Upper lobe of left lung (tissue), 6 donors: ENCODE results near the gene NHS. TPM values are rescaled to one million over a fixed set of nuclear protein-coding genes. Genes with fewer than 3 reads are reported as not detected.

Experiments
- ATAC-seq, 2 donors: fragments of 200-7000 bp; cut with Tn5 transposase; one replicate each; pipeline ENCODE4 v1.9.1; 2022; ENCODE audit warnings: mild to moderate bottlenecking in 2 of 2, moderate library complexity in 2 of 2; ENCODE audit not compliant: low FRiP score in 2 of 2
- DNase-seq, 2 donors: peaks; one replicate each; pipeline ENCODE4 v3.0.0-alpha.2; 2019 to 2020
- H3K27ac ChIP-seq, 4 donors: fragments of 200-600 bp; sonication (generic); one replicate each; pipeline ENCODE4 v1.5.1; 2016 to 2019
- H3K27me3 ChIP-seq, 4 donors: fragments of 200-600 bp; sonication (generic); one replicate each; pipeline ENCODE4 v1.5.1; 2017 to 2019
- H3K36me3 ChIP-seq, 4 donors: fragments of 200-600 bp; sonication (generic); one replicate each; pipeline ENCODE4 v1.5.1; 2016 to 2019
- H3K4me1 ChIP-seq, 4 donors: fragments of 200-600 bp; sonication (generic); one replicate each; pipeline ENCODE4 v1.5.1; 2018 to 2019
- H3K4me3 ChIP-seq, 4 donors: fragments of 200-600 bp; sonication (generic); one replicate each; pipeline ENCODE4 v1.5.1; 2017 to 2019; ENCODE audit warnings: mild to moderate bottlenecking in 2 of 4, moderate library complexity in 1 of 4
- H3K9me3 ChIP-seq, 4 donors: fragments of 200-600 bp; sonication (generic); one replicate each; pipeline ENCODE4 v1.5.1; 2018 to 2019
- EP300 ChIP-seq, 4 donors: sonication (generic); formaldehyde crosslinking; IDR thresholded peaks; one replicate each; pipeline ENCODE4 v1.5.1; 2017; ENCODE audit warnings: antibody characterized with exemption in 4 of 4, control low read depth in 2 of 4
- POLR2A ChIP-seq, 4 donors: fragments of 450-650 bp; IDR thresholded peaks; one replicate each; pipeline ENCODE4 v1.5.1; 2016 to 2017; ENCODE audit warnings: antibody characterized with exemption in 4 of 4, mild to moderate bottlenecking in 2 of 4
- POLR2AphosphoS5 ChIP-seq, 2 donors: sonication (generic); formaldehyde crosslinking; IDR thresholded peaks; one replicate each; pipeline ENCODE4 v1.5.1; 2017; ENCODE audit warnings: antibody characterized with exemption in 2 of 2
- WGBS, 2 donors: methylation state at CpG; one replicate each; pipeline ENCODE4 v1.1.5; 2017 to 2018; 5-methylcytosine and 5-hydroxymethylcytosine counted together
- total RNA-seq, 6 donors: library from RNA; depleted of rRNA in 4 of 6; stranded (reverse); fragments of >200 nt in 4 of 6; gene quantifications; one replicate each; pipeline versions ENCODE4 v1.1.0 to v1.2.1, GENCODE V29; 2016 to 2021
- TF ChIP-seq, protein P1 (sequence below), 6 experiments: fragments of 450-650 bp in 4 of 6; fragments of 200-600 bp in 2 of 6; sonication (generic) in 2 of 6; IDR thresholded peaks; one replicate each; pipeline ENCODE4 v1.5.1; 2016 to 2019; ENCODE audit warnings: antibody characterized with exemption in 6 of 6
- donor health status: DM: no; HTN: no; CAD: no; lungs with moderate emphysema.
- donor health status: DM: no; HTN: yes; CAD: no; lungs with severe emphysema.

Gene NHS
- total RNA-seq, 6 donors from 2014 or later = 0.46 to 6.3 (median 2.4) TPM

DNA sequence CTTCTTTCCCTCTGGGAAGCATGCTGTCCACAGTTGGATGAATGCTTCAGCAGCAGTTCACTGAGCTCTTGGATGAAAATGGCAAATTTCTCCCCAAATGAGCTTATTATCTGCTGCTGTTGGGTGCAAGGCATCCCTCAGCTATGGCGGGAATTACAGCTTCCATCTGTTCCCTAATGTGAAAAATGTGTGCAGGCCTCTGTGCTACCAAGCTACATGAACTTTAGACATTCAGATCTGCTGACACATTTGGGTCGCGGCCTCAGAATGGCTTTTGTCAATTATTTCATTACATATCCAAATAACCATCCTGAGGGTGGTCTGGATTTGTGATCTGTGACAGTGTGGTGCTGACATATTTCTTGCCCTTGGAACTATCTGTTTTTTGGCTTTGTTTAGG is 242.8 kb downstream of the NHS start:
- H3K27ac ChIP-seq = no peak overlapping the region
- TF ChIP-seq POLR2AphosphoS5 (IDR thresholded peaks at IDR 0.05) = no peak
- TF ChIP-seq POLR2A (IDR thresholded peaks at IDR 0.05) = no peak
- TF ChIP-seq EP300 (IDR thresholded peaks at IDR 0.05) = no peak
- TF ChIP-seq, protein P1, sequence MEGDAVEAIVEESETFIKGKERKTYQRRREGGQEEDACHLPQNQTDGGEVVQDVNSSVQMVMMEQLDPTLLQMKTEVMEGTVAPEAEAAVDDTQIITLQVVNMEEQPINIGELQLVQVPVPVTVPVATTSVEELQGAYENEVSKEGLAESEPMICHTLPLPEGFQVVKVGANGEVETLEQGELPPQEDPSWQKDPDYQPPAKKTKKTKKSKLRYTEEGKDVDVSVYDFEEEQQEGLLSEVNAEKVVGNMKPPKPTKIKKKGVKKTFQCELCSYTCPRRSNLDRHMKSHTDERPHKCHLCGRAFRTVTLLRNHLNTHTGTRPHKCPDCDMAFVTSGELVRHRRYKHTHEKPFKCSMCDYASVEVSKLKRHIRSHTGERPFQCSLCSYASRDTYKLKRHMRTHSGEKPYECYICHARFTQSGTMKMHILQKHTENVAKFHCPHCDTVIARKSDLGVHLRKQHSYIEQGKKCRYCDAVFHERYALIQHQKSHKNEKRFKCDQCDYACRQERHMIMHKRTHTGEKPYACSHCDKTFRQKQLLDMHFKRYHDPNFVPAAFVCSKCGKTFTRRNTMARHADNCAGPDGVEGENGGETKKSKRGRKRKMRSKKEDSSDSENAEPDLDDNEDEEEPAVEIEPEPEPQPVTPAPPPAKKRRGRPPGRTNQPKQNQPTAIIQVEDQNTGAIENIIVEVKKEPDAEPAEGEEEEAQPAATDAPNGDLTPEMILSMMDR (IDR thresholded peaks at IDR 0.05) = no peak
- no peaks in the 10 kb centered on the region for H3K4me1 ChIP-seq
- DNase-seq (no peak), ATAC-seq (no peak)
- no peaks in the 10 kb centered on the region for H3K9me3 ChIP-seq
- no peaks in the 10 kb centered on the region for H3K27me3 ChIP-seq
- H3K4me3 ChIP-seq = no peak overlapping the region
- no peaks in the 10 kb centered on the region for H3K36me3 ChIP-seq
- WGBS, 2 donors = 66 to 85% methylated on average over 2 to 3 of the region's 3 CpGs

DNA sequence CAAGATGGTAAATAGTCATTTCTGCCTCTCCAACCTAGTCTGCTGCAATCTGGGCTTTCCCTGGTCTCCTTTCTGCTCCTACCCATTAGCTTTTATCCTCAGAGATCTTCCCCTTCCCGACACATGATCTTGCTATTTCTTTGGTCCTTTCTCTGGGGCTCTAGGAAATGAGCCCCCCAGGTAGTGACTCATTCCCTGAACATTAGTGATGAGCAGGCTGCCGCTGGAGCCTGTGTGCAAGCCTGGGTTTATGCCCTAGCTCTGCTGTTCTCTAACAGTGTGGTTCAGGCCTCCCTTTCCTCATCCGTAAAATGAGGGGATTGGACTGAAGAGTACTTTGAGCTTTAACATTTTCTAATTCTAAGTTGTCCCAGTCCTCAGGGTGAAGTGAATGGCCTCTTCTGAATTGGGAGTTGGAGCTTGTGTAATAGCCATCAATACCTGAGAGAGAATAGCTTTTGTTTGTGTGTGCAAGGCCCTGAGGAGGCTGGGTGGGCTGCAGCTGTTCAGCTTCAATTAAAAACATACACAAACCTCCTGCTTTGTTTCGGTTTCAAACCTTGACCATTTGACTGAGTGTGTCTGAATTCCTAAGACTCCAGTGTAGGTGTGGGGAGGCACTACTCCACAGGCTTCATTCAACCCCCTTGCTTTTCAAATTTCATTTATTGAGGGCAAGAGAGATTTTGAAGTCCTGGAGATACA is 246.7 kb downstream of the NHS start:
- H3K4me1 ChIP-seq = no peaks in the 10 kb centered on the region
- DNase-seq (no peak), ATAC-seq (no peak)
- H3K36me3 ChIP-seq = no peaks in the 10 kb centered on the region
- no peaks in the 10 kb centered on the region for H3K27me3 ChIP-seq
- no peaks in the 10 kb centered on the region for H3K9me3 ChIP-seq
- 79 to 97% methylated on average over 3 to 4 of the region's 4 CpGs for WGBS, 2 donors
- H3K27ac ChIP-seq = no peak overlapping the region
- H3K4me3 ChIP-seq = no peak overlapping the region
- TF ChIP-seq EP300 (IDR thresholded peaks at IDR 0.05) (no peak), POLR2A (IDR thresholded peaks at IDR 0.05) (no peak)

DNA sequence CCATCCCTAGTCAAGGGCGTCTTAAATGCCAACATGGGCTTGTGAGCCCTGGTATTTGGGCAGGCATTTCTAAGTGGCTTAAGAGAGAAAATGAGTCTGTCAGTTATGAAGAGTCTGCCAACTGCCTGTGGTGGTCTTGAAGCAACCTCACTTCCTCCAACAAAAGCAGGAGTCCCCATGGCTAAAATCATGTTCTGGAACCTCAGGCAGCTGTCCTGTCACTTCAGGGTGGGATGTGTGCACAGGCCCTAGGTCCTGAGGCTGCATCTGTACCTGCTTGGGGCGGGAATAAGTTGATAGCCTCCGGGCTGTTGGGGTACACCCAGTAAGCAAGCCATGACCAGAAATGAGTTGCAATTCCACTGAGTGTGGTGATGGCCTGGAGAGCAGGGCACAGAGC is 247.3 kb downstream of the NHS start:
- no peak for DNase-seq
- H3K4me3 ChIP-seq = no peak overlapping the region
- no peak overlapping the region for H3K27ac ChIP-seq
- H3K36me3 ChIP-seq = no peaks in the 10 kb centered on the region
- H3K4me1 ChIP-seq = no peaks in the 10 kb centered on the region
- no peak for TF ChIP-seq POLR2A (IDR thresholded peaks at IDR 0.05)
- no peak for TF ChIP-seq POLR2AphosphoS5 (IDR thresholded peaks at IDR 0.05)
- TF ChIP-seq EP300 (IDR thresholded peaks at IDR 0.05) = no peak
- TF ChIP-seq, protein P1 (IDR thresholded peaks at IDR 0.05) = no peak
- ATAC-seq = no peak
- 86% methylated on average over 3 of the region's 3 CpGs; no CpG with 5 or more reads in 1 of the 2 donors for WGBS, 2 donors
- H3K9me3 ChIP-seq = no peaks in the 10 kb centered on the region
- no peaks in the 10 kb centered on the region for H3K27me3 ChIP-seq

DNA sequence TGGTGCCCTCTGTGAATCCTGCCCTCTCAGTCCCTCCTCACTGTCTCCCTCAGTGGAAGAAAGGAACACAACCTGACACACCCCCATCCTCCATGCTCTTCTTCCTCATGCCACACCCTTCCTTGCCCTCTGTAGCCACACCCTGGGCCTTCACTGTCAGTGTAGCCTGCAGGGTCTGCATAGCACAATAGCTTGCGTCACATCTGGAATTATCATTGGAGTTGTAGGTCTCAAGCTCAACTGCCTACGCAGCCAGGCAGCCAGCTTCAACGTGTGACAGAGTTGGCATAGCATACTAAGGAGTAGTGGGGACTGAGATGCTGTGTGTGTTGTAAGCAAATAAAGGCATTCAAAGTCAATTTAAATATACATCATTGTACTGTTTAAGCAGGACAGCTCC is 248.8 kb downstream of the NHS start:
- TF ChIP-seq, protein P1 (IDR thresholded peaks at IDR 0.05) = no peak
- TF ChIP-seq POLR2AphosphoS5 (IDR thresholded peaks at IDR 0.05) (no peak), EP300 (IDR thresholded peaks at IDR 0.05) (no peak), POLR2A (IDR thresholded peaks at IDR 0.05) (no peak)
- DNase-seq = no peak
- Histone ChIP-seq H3K27me3 (no peaks in the 10 kb centered on the region), H3K27ac (no peak overlapping the region), H3K4me1 (no peaks in the 10 kb centered on the region), H3K9me3 (no peaks in the 10 kb centered on the region), H3K4me3 (no peak overlapping the region), H3K36me3 (no peaks in the 10 kb centered on the region)
- WGBS, 2 donors = 74 to 100% methylated on average over 1 to 3 of the region's 3 CpGs
- no peak for ATAC-seq

DNA sequence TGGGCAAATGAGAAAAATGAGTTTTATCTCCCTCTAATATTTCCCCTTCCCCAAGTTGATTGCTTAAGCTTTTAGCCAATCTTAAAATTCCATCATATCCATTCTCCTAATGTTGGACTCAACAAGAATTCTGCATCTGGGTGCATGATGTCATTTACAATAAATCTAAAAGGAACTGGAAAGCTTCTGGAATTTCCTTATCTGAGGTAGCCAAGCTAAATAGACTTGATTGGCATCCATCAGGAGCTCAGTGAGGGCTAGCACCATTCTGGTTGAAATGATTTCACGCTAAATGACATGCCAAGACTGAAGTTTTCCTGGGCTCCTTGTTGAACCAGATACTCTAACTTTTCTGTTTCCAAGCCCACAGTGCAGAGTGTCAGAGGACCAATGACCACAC is 252.0 kb downstream of the NHS start:
- 65 to 75% methylated on average over 1 of the region's 1 CpG for WGBS, 2 donors
- no peaks in the 10 kb centered on the region for H3K9me3 ChIP-seq
- no peaks in the 10 kb centered on the region for H3K4me1 ChIP-seq
- H3K27ac ChIP-seq = no peak overlapping the region
- H3K4me3 ChIP-seq = no peak overlapping the region
- DNase-seq (no peak), ATAC-seq (no peak)
- H3K36me3 ChIP-seq = no peaks in the 10 kb centered on the region
- no peaks in the 10 kb centered on the region for H3K27me3 ChIP-seq
- no peak for TF ChIP-seq POLR2AphosphoS5 (IDR thresholded peaks at IDR 0.05)
- TF ChIP-seq POLR2A (IDR thresholded peaks at IDR 0.05) = no peak
- TF ChIP-seq, protein P1 (IDR thresholded peaks at IDR 0.05) = no peak
- TF ChIP-seq EP300 (IDR thresholded peaks at IDR 0.05) = no peak
